IMR-90 (cell line): ENCODE results near the gene VASN.

ENCODE experiments used
- CEBPB ChIP-seq: IDR thresholded peaks from 2 replicates; pipeline ENCODE4 v1.6.1; 2012; ENCODE audit warnings: low read depth, low read length, improper control_type of control experiment
- CHD1 ChIP-seq: IDR thresholded peaks from 2 replicates; pipeline ENCODE4 v1.6.1; 2012; ENCODE audit warnings: low read depth, low read length, improper control_type of control experiment
- MAFK ChIP-seq: IDR thresholded peaks from 2 replicates; pipeline ENCODE4 v1.6.1; 2012; ENCODE audit warnings: low read depth, low read length, improper control_type of control experiment
- MAZ ChIP-seq: IDR thresholded peaks from 2 replicates; pipeline ENCODE4 v1.6.1; 2012; ENCODE audit warnings: low read depth, mild to moderate bottlenecking, low read length, improper control_type of control experiment, moderate library complexity, borderline replicate concordance
- POLR2A ChIP-seq: IDR thresholded peaks from 2 replicates; pipeline ENCODE4 v1.6.1; 2012; ENCODE audit warnings: mild to moderate bottlenecking, low read depth, low read length
- RAD21 ChIP-seq: IDR thresholded peaks from 2 replicates; pipeline ENCODE4 v1.6.1; 2012; ENCODE audit warnings: low read length, improper control_type of control experiment
- RCOR1 ChIP-seq: IDR thresholded peaks from 2 replicates; pipeline ENCODE4 v1.6.1; 2012; ENCODE audit warnings: mild to moderate bottlenecking, low read length, improper control_type of control experiment; ENCODE audit not compliant: insufficient replicate concordance
- TF ChIP-seq, protein P1 (sequence below): conservative IDR thresholded peaks from 2 replicates; pipeline ENCODE4 v1.5.1; 2012; ENCODE audit warnings: mild to moderate bottlenecking, low read depth, low read length, improper control_type of control experiment
- TF ChIP-seq, protein P2 (sequence below): fragments of 150-350 bp; IDR thresholded peaks from 2 replicates; pipeline ENCODE4 v1.6.1; 2017; ENCODE audit warnings: mild to moderate bottlenecking, antibody characterized with exemption, low read length, low read depth
- TF ChIP-seq, protein P3 (sequence below): fragments of 150-350 bp; IDR thresholded peaks from 2 replicates; pipeline ENCODE4 v1.6.1; 2016; ENCODE audit warnings: low read depth, mild to moderate bottlenecking, low read length, moderate library complexity, borderline replicate concordance

DNA sequence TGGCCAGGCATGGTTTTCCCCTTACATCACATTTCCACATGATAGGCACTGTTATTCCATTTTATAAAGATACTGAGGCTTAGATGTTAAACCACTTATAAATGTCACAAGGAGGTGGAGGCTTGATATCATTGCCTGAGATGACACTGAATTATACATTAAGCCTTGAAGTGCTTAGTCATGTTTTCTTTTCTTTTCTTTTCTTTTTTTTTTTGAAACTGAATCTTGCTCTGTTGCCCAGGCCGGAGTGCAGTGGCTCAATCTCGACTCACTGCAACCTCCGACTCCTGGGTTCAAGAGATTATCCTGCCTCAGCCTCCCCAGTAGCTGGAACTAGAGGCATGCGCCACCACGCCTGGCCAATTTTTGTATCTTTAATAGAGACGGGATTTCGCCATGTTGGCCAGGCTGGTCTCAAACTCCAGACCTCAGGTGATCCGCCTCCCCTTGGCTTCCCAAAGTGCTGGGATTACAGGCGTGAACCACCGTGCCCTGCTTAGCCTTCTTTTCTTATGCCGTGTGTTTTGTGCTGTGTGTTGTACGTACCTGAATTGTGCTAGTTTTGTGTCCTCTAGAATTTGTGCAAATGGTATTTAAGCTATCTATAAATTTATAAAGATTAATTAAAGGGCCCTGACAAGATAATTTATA is 55.2 kb downstream of the VASN start:
- no peak for TF ChIP-seq RAD21
- TF ChIP-seq, protein P1, sequence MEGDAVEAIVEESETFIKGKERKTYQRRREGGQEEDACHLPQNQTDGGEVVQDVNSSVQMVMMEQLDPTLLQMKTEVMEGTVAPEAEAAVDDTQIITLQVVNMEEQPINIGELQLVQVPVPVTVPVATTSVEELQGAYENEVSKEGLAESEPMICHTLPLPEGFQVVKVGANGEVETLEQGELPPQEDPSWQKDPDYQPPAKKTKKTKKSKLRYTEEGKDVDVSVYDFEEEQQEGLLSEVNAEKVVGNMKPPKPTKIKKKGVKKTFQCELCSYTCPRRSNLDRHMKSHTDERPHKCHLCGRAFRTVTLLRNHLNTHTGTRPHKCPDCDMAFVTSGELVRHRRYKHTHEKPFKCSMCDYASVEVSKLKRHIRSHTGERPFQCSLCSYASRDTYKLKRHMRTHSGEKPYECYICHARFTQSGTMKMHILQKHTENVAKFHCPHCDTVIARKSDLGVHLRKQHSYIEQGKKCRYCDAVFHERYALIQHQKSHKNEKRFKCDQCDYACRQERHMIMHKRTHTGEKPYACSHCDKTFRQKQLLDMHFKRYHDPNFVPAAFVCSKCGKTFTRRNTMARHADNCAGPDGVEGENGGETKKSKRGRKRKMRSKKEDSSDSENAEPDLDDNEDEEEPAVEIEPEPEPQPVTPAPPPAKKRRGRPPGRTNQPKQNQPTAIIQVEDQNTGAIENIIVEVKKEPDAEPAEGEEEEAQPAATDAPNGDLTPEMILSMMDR, result no peak
- TF ChIP-seq CEBPB, result no peak
- TF ChIP-seq MAZ, result no peak
- no peak for TF ChIP-seq POLR2A
- TF ChIP-seq, protein P2, sequence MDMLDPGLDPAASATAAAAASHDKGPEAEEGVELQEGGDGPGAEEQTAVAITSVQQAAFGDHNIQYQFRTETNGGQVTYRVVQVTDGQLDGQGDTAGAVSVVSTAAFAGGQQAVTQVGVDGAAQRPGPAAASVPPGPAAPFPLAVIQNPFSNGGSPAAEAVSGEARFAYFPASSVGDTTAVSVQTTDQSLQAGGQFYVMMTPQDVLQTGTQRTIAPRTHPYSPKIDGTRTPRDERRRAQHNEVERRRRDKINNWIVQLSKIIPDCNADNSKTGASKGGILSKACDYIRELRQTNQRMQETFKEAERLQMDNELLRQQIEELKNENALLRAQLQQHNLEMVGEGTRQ, result no peak
- no peak for TF ChIP-seq CHD1
- TF ChIP-seq, protein P3, sequence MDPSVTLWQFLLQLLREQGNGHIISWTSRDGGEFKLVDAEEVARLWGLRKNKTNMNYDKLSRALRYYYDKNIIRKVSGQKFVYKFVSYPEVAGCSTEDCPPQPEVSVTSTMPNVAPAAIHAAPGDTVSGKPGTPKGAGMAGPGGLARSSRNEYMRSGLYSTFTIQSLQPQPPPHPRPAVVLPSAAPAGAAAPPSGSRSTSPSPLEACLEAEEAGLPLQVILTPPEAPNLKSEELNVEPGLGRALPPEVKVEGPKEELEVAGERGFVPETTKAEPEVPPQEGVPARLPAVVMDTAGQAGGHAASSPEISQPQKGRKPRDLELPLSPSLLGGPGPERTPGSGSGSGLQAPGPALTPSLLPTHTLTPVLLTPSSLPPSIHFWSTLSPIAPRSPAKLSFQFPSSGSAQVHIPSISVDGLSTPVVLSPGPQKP, result no peak
- no peak for TF ChIP-seq RCOR1
- no peak for TF ChIP-seq MAFK
